Stimulated activated CD4-positive, alpha-beta T cell treated with anti-CD3 and anti-CD28 coated beads, TNF-alpha, amount 100 ng/mL, for 24 hours (primary cell): ENCODE data around the gene B3GNT4.
"Not testable (repeated sequence)": the region's sequence is repeated elsewhere in the genome, so short reads cannot be mapped to it uniquely, and the experiment has no call there.

Experiments
- DNase-seq, 3 experiments: peaks; one replicate each; pipeline ENCODE4 v3.0.0-alpha.2; 2020; ENCODE audit warnings: low read depth in 3 of 3

B3GNT4 gene

DNA sequence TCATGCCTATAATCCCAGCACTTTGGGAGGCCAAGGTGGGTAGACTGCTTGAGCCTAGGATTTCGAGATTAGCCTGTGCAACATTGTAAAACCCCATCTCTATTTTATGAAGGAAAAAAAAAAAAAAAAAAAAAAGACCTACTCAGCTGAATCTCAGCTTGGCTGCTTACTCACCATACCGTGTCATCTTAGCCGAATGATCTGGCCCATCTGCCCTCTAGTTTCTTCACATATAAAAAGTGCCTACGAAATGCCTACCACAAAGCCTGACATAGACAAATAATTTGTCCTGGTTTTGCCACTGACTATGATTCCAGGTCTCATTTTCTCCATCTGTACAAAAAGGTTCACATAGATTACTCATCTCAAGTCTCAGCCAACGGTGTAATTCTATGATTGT, 12.3 kb downstream of the B3GNT4 start:
- DNase-seq, result no peak

GRCh38 chr12:122216445-122216844, 12.9 kb downstream of the B3GNT4 start:
- DNase-seq, result no peak

- DNase-seq, result peak; percentile 99 to 100 (median 99)
Observed at GRCh38 chr12:122225683-122226365, 22.3 kb downstream of the B3GNT4 start, which contains the start of gene DIABLO. DIABLO (minus strand) TSS chr12:122226052; CDS start chr12:122226014, 38 bp downstream.

- DNase-seq, result no peak
Observed at GRCh38 chr12:122226366-122227125, 23.0 kb downstream of the B3GNT4 start.

DNA sequence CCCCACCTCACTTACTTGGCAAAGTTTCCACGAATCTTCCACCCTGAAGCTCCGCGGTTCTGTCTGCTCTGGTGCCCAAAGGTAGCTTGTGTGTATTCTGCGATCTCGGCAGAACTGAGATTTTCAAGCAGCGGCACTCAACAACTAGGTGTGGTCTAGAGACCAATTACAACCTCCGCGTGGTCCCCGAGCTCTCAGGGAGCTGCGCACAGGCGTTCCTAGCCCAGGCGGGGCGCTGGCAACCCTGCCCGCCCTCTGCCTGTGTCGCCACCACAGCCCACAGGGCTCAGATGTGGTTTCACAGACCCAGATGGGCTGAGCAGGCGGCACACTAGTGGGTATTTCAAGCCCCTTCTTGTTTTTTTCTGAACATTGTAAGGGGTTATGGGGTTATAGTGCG, 23.8 kb downstream of the B3GNT4 start:
- no peak for DNase-seq

- DNase-seq, result no peak
Observed at GRCh38 chr12:122228092-122228491, 24.6 kb downstream of the B3GNT4 start.

GRCh38 chr12:122230798-122231197, 27.3 kb downstream of the B3GNT4 start:
- no peak for DNase-seq

DNA sequence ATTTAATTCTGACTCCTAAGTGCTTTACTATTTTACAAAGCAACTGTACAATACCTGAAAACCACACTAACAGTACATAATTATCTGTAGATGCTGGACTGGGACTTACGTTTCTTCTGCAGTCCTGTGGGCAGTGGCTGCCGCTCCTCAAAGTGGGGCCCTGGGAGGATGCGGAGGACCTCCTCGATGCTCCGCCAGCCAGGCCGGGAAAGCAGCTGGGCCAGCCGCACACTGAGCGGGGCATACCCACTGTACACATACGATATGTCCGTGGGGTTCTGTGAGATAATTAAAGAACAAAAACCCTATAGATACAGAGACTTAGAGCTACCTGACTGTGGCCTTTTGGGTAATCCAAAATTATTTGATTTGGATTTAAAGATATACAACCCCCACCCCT, 29.2 kb downstream of the B3GNT4 start:
- DNase-seq, result no peak

- no peak for DNase-seq
Observed at GRCh38 chr12:122235741-122236140, 32.2 kb downstream of the B3GNT4 start.

DNA sequence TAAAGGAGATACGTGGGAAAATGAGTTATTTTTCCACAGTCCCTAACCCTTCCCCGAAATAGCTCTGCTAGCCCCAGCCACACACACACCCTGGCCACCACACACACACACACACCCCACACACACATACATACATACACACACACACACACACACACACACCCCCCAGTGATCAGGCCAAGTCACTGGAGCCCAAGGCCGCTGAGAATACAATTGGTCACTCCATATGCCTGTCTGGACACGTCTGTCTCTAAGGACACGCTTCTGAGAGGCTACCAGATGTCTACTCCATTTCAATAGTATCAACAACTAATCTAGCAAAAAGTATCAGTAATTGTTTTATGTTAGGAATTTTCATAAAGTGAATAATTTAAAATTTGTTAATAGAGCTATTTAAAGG, 35.4 kb downstream of the B3GNT4 start:
- no peak for DNase-seq

DNA sequence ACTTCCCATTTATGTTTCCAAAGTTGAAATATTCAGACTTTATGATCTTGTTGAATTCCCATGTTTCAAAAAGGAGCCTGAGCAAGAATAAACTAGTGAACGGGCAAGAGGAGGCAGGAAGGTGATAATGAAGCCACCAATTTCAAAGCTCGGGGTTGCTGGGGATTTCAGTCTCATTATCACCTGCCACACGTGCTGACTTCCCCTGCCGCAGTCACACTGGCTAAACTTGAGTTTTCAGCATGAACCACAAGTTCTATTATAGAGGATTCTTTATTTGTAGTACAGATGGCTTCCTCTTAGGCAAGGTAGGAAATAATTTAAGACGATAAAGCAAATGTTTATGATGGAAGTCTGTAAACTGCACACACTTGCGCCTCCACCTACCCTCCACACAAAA, 40.5 kb downstream of the B3GNT4 start:
- no peak for DNase-seq

GRCh38 chr12:122244565-122245371, 41.3 kb downstream of the B3GNT4 start:
- DNase-seq, result no peak

GRCh38 chr12:122245553-122245952, 42.0 kb downstream of the B3GNT4 start:
- no peak for DNase-seq

DNA sequence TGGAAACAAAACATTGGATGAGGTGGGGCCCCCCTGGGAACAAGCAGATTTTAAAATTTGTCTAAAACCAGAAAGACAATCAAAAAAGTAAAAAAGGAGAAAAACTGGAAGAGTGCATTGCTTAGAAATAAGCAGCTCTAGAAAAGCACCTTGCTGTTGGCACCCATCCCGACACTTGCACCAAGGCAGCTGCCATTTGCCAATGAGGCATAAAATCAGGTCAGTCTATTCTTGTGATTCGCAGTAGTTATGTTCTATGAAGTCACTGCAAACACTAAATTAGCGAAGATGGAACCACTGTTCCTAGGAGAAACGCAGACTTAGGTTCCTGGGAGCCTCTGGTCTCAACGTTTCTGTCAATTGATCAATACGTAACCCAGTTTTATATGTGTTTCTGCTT, 46.5 kb downstream of the B3GNT4 start:
- DNase-seq, result no peak

- DNase-seq, result no peak
Observed at GRCh38 chr12:122250536-122250935, 47.0 kb downstream of the B3GNT4 start.

- not testable (repeated sequence) for DNase-seq
Observed at GRCh38 chr12:122258462-122258861, 55.0 kb downstream of the B3GNT4 start.
